ENCODE measurements around the gene SEMA3E.

The SEMA3E gene

DNA sequence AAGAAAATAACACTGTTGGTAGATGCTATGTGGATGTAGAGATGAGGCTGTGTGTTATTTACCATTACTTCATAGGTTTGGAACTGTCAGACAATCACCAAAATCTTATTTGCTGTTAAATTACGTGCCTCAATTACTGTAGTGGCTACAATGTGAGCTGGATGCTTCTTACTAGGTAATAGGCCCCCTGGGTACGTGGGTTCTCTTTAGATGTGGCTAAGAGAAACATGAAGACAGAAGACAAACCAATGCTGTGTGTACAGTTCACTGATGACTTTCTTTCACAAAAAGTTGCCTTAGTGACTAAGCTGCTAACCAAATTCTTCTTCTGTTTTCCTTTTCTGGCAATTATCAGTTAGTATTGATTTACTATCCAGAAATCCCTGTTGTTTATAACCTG lies 144.6 kb downstream of the SEMA3E start:
- no peak overlapping the region for H3K4me3 ChIP-seq (ENCODE audit: low read depth, low read length)
- TF ChIP-seq, protein P1, sequence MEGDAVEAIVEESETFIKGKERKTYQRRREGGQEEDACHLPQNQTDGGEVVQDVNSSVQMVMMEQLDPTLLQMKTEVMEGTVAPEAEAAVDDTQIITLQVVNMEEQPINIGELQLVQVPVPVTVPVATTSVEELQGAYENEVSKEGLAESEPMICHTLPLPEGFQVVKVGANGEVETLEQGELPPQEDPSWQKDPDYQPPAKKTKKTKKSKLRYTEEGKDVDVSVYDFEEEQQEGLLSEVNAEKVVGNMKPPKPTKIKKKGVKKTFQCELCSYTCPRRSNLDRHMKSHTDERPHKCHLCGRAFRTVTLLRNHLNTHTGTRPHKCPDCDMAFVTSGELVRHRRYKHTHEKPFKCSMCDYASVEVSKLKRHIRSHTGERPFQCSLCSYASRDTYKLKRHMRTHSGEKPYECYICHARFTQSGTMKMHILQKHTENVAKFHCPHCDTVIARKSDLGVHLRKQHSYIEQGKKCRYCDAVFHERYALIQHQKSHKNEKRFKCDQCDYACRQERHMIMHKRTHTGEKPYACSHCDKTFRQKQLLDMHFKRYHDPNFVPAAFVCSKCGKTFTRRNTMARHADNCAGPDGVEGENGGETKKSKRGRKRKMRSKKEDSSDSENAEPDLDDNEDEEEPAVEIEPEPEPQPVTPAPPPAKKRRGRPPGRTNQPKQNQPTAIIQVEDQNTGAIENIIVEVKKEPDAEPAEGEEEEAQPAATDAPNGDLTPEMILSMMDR (IDR thresholded peaks at IDR 0.05; ENCODE audit: insufficient read depth, low read depth, low read length, missing control alignments): no peak
- DNase-seq (ENCODE audit: low read depth): no peak

DNA sequence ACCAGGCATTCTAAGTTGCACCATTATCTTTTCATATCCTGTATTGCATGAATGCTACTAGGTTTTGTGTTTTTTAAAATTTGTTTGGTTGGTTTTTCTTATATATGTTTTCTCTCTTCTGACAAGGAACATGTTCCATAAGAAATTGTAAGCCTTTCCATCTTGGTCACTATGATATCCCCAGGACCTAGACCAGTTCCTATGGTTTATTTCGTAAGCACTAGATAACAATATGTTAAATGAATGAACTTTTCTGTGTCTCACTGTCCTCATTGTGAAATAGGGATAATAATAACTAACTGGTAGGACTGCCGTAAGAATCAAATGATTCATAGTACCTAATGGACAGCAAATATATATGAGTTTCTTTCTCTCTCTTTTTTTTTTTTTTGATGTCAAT lies 146.3 kb downstream of the SEMA3E start:
- no peak overlapping the region for H3K4me3 ChIP-seq (ENCODE audit: low read depth, low read length)
- TF ChIP-seq, protein P1 (IDR thresholded peaks at IDR 0.05; ENCODE audit: insufficient read depth, low read depth, low read length, missing control alignments): no peak
- no peak for DNase-seq (ENCODE audit: low read depth)

DNA sequence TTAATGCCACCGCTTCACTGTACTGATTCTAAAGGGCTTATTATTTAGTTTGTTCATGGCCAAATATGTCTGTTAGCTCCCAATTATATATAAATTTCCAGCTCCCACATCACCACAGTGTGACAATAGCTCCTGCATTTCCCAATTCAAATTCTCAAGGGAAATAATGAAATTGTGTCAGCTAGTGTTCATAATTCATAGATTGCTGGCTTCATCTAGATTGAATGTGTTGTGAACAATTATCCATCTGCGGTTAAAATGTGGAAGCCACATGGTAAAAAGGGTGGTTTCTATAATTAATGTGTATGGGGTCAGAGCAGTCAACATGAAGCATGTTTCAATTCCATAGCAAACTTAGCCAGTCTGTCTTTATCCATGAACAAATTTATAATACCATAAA lies 154.3 kb downstream of the SEMA3E start:
- no peak overlapping the region for H3K4me3 ChIP-seq (ENCODE audit: low read depth, low read length)
- TF ChIP-seq, protein P1 (IDR thresholded peaks at IDR 0.05; ENCODE audit: insufficient read depth, low read depth, low read length, missing control alignments): no peak
- no peak for DNase-seq (ENCODE audit: low read depth)

DNA sequence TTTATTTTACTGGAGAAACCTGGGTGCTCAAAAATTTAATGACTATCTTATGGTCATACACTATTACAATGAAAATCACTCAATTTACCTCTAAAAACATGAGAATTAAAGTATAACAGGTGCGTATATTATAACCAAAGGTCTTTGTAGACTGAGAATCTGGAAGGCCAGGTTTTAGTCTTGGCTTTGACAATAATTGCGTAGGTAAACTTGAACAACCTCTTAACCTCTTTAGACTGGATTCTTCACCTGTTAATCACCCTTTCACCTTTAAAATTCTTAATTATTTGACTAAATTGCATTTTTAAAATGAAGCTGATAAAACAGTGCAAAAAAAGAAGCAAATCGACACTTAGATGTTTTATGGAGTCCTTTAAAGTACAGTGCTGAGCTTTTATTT lies 156.1 kb downstream of the SEMA3E start:
- TF ChIP-seq, protein P1 (IDR thresholded peaks at IDR 0.05; ENCODE audit: insufficient read depth, low read depth, low read length, missing control alignments): no peak

DNA sequence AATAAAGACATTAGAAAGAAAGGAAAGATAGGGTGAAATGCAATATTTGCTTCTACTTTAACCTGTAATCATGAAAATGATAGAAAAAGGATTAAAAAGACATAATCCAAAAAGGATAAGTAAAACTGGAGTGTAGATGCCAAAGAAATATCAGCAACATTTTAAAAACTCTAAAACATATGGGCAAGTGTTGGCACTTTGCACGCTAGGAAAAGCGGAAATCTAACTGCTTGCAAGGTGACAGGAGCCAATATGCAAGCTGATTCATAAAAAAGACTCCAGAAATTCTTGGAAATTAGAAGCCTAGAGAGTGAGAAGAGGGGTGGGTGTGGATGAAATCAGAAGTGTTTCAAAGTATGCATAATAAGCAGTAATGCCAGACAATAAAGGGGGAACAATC lies 161.1 kb downstream of the SEMA3E start:
- TF ChIP-seq, protein P1 (IDR thresholded peaks at IDR 0.05; ENCODE audit: insufficient read depth, low read depth, low read length, missing control alignments): no peak
- no peak for DNase-seq (ENCODE audit: low read depth)

More for the DNA sequence above, 156.1 kb downstream of the SEMA3E start:
- DNase-seq (ENCODE audit: low read depth): no peak
- H3K4me3 ChIP-seq (ENCODE audit: low read depth, low read length): no peak overlapping the region

DNA sequence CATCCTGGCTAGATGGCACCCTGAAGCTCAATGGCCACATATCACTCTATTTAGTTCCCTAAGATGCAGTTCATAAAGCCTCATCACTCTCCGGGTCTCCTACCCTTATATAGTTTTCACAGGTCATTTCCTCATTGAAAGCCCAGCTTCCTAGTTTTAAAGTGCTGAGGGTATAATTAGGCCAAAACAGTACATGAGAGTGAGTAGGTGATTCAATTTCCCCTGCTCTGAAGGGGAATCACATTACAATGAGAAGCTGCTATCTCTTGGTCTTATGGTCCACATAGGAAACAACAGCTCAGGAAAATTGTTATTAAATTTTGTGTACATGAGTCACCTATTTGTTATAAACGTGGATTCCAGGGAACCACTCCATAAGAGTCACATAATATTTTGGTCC lies 162.0 kb downstream of the SEMA3E start:
- H3K4me3 ChIP-seq (ENCODE audit: low read depth, low read length): no peak overlapping the region
- no peak for DNase-seq (ENCODE audit: low read depth)
- TF ChIP-seq, protein P1 (IDR thresholded peaks at IDR 0.05; ENCODE audit: insufficient read depth, low read depth, low read length, missing control alignments): no peak

More for the DNA sequence above, 161.1 kb downstream of the SEMA3E start:
- no peak overlapping the region for H3K4me3 ChIP-seq (ENCODE audit: low read depth, low read length)

DNA sequence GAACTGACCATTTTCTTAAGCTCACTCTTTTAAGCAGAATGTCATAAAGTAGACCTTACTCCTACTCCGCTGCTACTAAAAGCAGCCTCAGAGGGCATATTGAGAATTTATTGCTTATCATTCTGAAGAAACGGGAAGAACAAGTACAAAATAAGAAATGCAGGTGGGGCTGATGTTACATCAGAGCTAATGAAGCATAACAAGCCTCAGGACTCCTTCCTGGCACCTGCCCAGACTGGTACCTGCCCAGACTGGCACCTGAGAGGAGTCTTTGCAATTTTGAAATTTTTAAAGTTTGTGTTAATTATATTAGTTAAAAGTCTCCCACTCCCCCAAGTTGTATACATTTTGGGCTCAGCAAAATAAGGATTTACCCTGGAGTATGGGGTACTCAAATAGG lies 162.4 kb downstream of the SEMA3E start:
- TF ChIP-seq, protein P1 (IDR thresholded peaks at IDR 0.05; ENCODE audit: insufficient read depth, low read depth, low read length, missing control alignments): no peak
- no peak for DNase-seq (ENCODE audit: low read depth)

More for the DNA sequence above, 162.4 kb downstream of the SEMA3E start:
- H3K4me3 ChIP-seq (ENCODE audit: low read depth, low read length): no peak overlapping the region
